SK-N-SH (cell line): ENCODE measurements around the gene ADD2. TPM values are rescaled to one million over a fixed set of nuclear protein-coding genes. Genes with fewer than 3 reads are reported as not detected.

Source experiments
- CTCF ChIA-PET: fragments of 300-600, 350-600 bp; formaldehyde crosslinking; extraction: SDS; loops from one replicate; lab custom pipeline; 2021; lab: Yijun Ruan, JAX
- POLR2A ChIA-PET: fragments of 350-600 bp; sonication (Branson Sonifier 250); formaldehyde crosslinking; extraction: SDS; loops from one replicate; lab custom pipeline; 2020; ENCODE audit warnings: antibody characterized with exemption, inconsistent platforms; lab: Yijun Ruan, JAX
- DNase-seq: peaks from one replicate; pipeline ENCODE4 v3.0.0; 2012
- H2AFZ ChIP-seq: fragments of 200-600 bp; sonication (generic); 2 replicates; pipeline ENCODE4 v1.8.1; 2016; ENCODE audit warnings: antibody characterized with exemption, mild to moderate bottlenecking, low read depth
- H3F3A ChIP-seq: fragments of 200-600 bp; sonication (generic); replicated peaks from 2 replicates; pipeline ENCODE3; 2016; ENCODE audit warnings: antibody characterized with exemption, mild to moderate bottlenecking; ENCODE audit not compliant: insufficient read depth
- H3K27ac ChIP-seq, 2 experiments: fragments of 200-500 bp in 1 of 2; fragments of 200-600 bp in 1 of 2; sonication (Bioruptor generic) in 1 of 2; sonication (generic), shearing (Covaris generic) in 1 of 2; 2 replicates each; pipeline versions ENCODE4 v1.5.1 to v1.6.1; 2014 to 2016; ENCODE audit warnings: low read depth in 2 of 2, inconsistent platforms in 1 of 2, low read length in 1 of 2, mild to moderate bottlenecking in 1 of 2, mixed read lengths in 1 of 2
- H3K27me3 ChIP-seq: fragments of 200-600 bp; sonication (generic), shearing (Covaris generic); 2 replicates; pipeline ENCODE4 v1.6.1; 2016; ENCODE audit warnings: mixed run types; ENCODE audit not compliant: insufficient read depth
- H3K36me3 ChIP-seq, 2 experiments: fragments of 200-500 bp in 1 of 2; fragments of 200-600 bp in 1 of 2; sonication (Bioruptor generic) in 1 of 2; sonication (generic) in 1 of 2; replicated peaks in 1 of 2; 2 replicates each; pipeline versions ENCODE3 to v1.5.1; 2014 to 2016; ENCODE audit warnings: low read length in 1 of 2, mild to moderate bottlenecking in 1 of 2; ENCODE audit not compliant: insufficient read depth in 2 of 2, control insufficient read depth in 1 of 2
- H3K4me1 ChIP-seq, 2 experiments: fragments of 200-500 bp in 1 of 2; fragments of 200-600 bp in 1 of 2; sonication (Bioruptor generic) in 1 of 2; sonication (generic), shearing (Covaris generic) in 1 of 2; 2 replicates each; pipeline versions ENCODE4 v1.5.1 to v1.6.1; 2014 to 2016; ENCODE audit warnings: low read depth in 1 of 2, low read length in 1 of 2, mixed run types in 1 of 2; ENCODE audit not compliant: insufficient read depth in 2 of 2, control insufficient read depth in 1 of 2
- H3K4me2 ChIP-seq: fragments of 200-600 bp; sonication (generic), shearing (Covaris generic); 2 replicates; pipeline ENCODE4 v1.6.1; 2017; ENCODE audit warnings: mixed run types
- H3K4me3 ChIP-seq, 2 experiments: fragments of 200-500 bp in 1 of 2; fragments of 200-600 bp in 1 of 2; sonication (Bioruptor generic) in 1 of 2; sonication (generic), shearing (Covaris generic) in 1 of 2; 2 replicates each; pipeline versions ENCODE4 v1.5.1 to v1.8.1; 2014 to 2016; ENCODE audit warnings: low read depth in 2 of 2, inconsistent platforms in 1 of 2, low read length in 1 of 2, mild to moderate bottlenecking in 1 of 2, mixed read lengths in 1 of 2, moderate library complexity in 1 of 2
- H3K79me2 ChIP-seq: fragments of 200-600 bp; sonication (generic); 2 replicates; pipeline ENCODE4 v1.8.1; 2017; ENCODE audit warnings: mild to moderate bottlenecking; ENCODE audit not compliant: insufficient read depth
- H3K9ac ChIP-seq: fragments of 200-600 bp; sonication (generic); 2 replicates; pipeline ENCODE4 v1.6.1; 2017; ENCODE audit warnings: mixed run types
- H3K9me2 ChIP-seq: fragments of 200-600 bp; sonication (generic); 2 replicates; pipeline ENCODE4 v1.6.1; 2017; ENCODE audit warnings: mixed run types
- H3K9me3 ChIP-seq: fragments of 200-600 bp; sonication (generic); 2 replicates; pipeline ENCODE4 v1.6.1; 2017; ENCODE audit warnings: mixed run types, mild to moderate bottlenecking, moderate library complexity
- H4K20me1 ChIP-seq: fragments of 200-600 bp; sonication (generic); 2 replicates; pipeline ENCODE4 v1.6.1; 2017; ENCODE audit warnings: mild to moderate bottlenecking, mixed run types; ENCODE audit not compliant: insufficient read depth
- ELF1 ChIP-seq: IDR thresholded peaks from 2 replicates; pipeline ENCODE4 v1.4.0; 2012
- EP300 ChIP-seq, 2 experiments: IDR thresholded peaks; 2 replicates each; pipeline versions ENCODE4 v1.4.0 to v1.6.1; 2012; ENCODE audit warnings: borderline replicate concordance in 1 of 2, low read depth in 1 of 2, low read length in 1 of 2
- FOXJ3 ChIP-seq: sonication (generic); formaldehyde crosslinking; IDR thresholded peaks from 2 replicates; pipeline ENCODE4 v1.5.1; 2020; ENCODE audit warnings: mild to moderate bottlenecking, missing genetic modification reagents
- GABPA ChIP-seq: IDR thresholded peaks from 2 replicates; pipeline ENCODE4 v1.4.0; 2012; ENCODE audit warnings: low read depth, mild to moderate bottlenecking
- GATA2 ChIP-seq: sonication (generic); formaldehyde crosslinking; IDR thresholded peaks from 2 replicates; pipeline ENCODE4 v1.5.0; 2020; ENCODE audit warnings: mild to moderate bottlenecking, missing genetic modification reagents
- JUND ChIP-seq: IDR thresholded peaks from 2 replicates; pipeline ENCODE4 v1.4.0; 2012
- MEF2A ChIP-seq: IDR thresholded peaks from 2 replicates; pipeline ENCODE4 v1.4.0; 2012; ENCODE audit warnings: low read depth, borderline replicate concordance
- MXI1 ChIP-seq: IDR thresholded peaks from 2 replicates; pipeline ENCODE4 v1.6.1; 2012; ENCODE audit warnings: mild to moderate bottlenecking, low read depth, low read length, improper control_type of control experiment
- NFIC ChIP-seq: IDR thresholded peaks from 2 replicates; pipeline ENCODE4 v1.4.0; 2012; ENCODE audit warnings: borderline replicate concordance
- NRF1 ChIP-seq: IDR thresholded peaks from 2 replicates; pipeline ENCODE4 v1.6.1; 2012; ENCODE audit warnings: low read depth, mild to moderate bottlenecking, low read length
- POLR2AphosphoS5 ChIP-seq: IDR thresholded peaks from 2 replicates; pipeline ENCODE4 v1.6.1; 2012; ENCODE audit warnings: low read depth, low read length
- RFX5 ChIP-seq: IDR thresholded peaks from 2 replicates; pipeline ENCODE4 v1.6.1; 2012; ENCODE audit warnings: mild to moderate bottlenecking, improper control_type of control experiment, low read length
- RXRA ChIP-seq: IDR thresholded peaks from 2 replicates; pipeline ENCODE4 v1.4.0; 2012; ENCODE audit warnings: low read depth, mild to moderate bottlenecking, borderline replicate concordance
- SIN3A ChIP-seq: IDR thresholded peaks from 2 replicates; pipeline ENCODE4 v1.6.1; 2012; ENCODE audit warnings: low read depth, mild to moderate bottlenecking, low read length, moderate library complexity, borderline replicate concordance
- TAF1 ChIP-seq: IDR thresholded peaks from 2 replicates; pipeline ENCODE4 v1.6.1; 2012; ENCODE audit warnings: low read depth, mild to moderate bottlenecking, low read length, moderate library complexity, borderline replicate concordance
- YY1 ChIP-seq: IDR thresholded peaks from 2 replicates; pipeline ENCODE4 v1.4.0; 2012; ENCODE audit warnings: low read depth, mild to moderate bottlenecking
- polyA plus RNA-seq, 3 experiments: library from polyadenylated mRNA; depleted of rRNA; stranded (reverse); fragments of >200 nt; gene quantifications; 2 replicates each; pipeline ENCODE4 v1.2.3, GENCODE V29; 2012
- TF ChIP-seq, protein P1 (sequence below): IDR thresholded peaks from 2 replicates; pipeline ENCODE4; 2012
- TF ChIP-seq, protein P2 (sequence below): fragments of 150-350 bp; IDR thresholded peaks from 2 replicates; pipeline ENCODE4 v1.6.1; 2017; ENCODE audit warnings: antibody characterized with exemption, low read length, low read depth, borderline replicate concordance
- TF ChIP-seq, protein P3 (sequence below): IDR thresholded peaks from 2 replicates; pipeline ENCODE4 v1.6.1; 2012; ENCODE audit warnings: mild to moderate bottlenecking, low read depth, low read length, moderate library complexity
- TF ChIP-seq, protein P4 (sequence below): IDR thresholded peaks from 2 replicates; pipeline ENCODE4 v1.4.0; 2012; ENCODE audit warnings: low read depth, borderline replicate concordance

The ADD2 gene
- polyA plus RNA-seq, 1 of the 3 experiments (the other 2 are of a cell fraction), result 0.30 TPM

DNA sequence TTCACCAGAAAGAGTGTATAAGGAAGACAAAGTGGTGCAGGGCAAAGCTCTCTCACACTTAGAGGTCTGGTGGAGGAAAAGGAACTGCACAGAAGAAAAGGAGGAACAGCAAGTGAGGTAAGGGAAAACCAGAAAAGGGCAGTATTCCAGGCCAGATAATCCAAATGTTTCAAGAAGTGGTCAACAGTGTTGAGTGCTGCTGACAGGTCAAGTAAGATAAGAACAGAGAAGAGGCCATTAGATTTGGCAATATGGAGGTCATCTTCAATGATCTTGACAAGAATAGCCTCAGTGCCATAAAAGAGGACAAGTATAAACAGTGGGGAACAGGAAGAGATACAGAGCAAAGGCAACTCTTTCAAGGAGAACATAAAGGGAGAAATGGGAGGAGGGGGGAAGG lies 15.0 kb downstream of the ADD2 start:
- Histone ChIP-seq H3K36me3 (no peaks in the 10 kb centered on the region), H3F3A (no peaks in the 10 kb centered on the region), H3K9ac (no peak overlapping the region), H2AFZ (no peak overlapping the region), H3K4me1 (no peaks in the 10 kb centered on the region), H3K27ac (no peak overlapping the region), H3K9me3 (no peaks in the 10 kb centered on the region), H3K4me2 (no peak overlapping the region), H3K4me3 (no peak overlapping the region), H3K79me2 (no peaks in the 10 kb centered on the region), H3K27me3 (no peaks in the 10 kb centered on the region), H3K9me2 (no peaks in the 10 kb centered on the region), H4K20me1 (no peaks in the 10 kb centered on the region)
- ChIA-PET POLR2A (no interaction called here), CTCF (interaction anchor here (2.6 kb wide), 1 partner anchor 16 kb away, joined by 9 read pairs; the partner anchor contains the start of gene ADD2)
- no peak for DNase-seq
- TF ChIP-seq TAF1 (no peak), RFX5 (no peak), GABPA (no peak), YY1 (no peak), NRF1 (no peak), POLR2AphosphoS5 (no peak), JUND (no peak), EP300 (IDR thresholded peaks at IDR 0.05; ENCODE audit: borderline replicate concordance in 1 of 2, low read depth in 1 of 2, low read length in 1 of 2) (no peak), ELF1 (no peak), GATA2 (CRISPR knock-in tag) (no peak), SIN3A (no peak), NFIC (no peak), RXRA (no peak), MXI1 (no peak), MEF2A (no peak), FOXJ3 (CRISPR knock-in tag) (no peak)
- TF ChIP-seq, protein P1, sequence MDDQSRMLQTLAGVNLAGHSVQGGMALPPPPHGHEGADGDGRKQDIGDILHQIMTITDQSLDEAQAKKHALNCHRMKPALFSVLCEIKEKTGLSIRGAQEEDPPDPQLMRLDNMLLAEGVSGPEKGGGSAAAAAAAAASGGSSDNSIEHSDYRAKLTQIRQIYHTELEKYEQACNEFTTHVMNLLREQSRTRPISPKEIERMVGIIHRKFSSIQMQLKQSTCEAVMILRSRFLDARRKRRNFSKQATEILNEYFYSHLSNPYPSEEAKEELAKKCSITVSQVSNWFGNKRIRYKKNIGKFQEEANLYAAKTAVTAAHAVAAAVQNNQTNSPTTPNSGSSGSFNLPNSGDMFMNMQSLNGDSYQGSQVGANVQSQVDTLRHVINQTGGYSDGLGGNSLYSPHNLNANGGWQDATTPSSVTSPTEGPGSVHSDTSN, result no peak
- TF ChIP-seq, protein P2, sequence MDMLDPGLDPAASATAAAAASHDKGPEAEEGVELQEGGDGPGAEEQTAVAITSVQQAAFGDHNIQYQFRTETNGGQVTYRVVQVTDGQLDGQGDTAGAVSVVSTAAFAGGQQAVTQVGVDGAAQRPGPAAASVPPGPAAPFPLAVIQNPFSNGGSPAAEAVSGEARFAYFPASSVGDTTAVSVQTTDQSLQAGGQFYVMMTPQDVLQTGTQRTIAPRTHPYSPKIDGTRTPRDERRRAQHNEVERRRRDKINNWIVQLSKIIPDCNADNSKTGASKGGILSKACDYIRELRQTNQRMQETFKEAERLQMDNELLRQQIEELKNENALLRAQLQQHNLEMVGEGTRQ, result no peak
- TF ChIP-seq, protein P3, sequence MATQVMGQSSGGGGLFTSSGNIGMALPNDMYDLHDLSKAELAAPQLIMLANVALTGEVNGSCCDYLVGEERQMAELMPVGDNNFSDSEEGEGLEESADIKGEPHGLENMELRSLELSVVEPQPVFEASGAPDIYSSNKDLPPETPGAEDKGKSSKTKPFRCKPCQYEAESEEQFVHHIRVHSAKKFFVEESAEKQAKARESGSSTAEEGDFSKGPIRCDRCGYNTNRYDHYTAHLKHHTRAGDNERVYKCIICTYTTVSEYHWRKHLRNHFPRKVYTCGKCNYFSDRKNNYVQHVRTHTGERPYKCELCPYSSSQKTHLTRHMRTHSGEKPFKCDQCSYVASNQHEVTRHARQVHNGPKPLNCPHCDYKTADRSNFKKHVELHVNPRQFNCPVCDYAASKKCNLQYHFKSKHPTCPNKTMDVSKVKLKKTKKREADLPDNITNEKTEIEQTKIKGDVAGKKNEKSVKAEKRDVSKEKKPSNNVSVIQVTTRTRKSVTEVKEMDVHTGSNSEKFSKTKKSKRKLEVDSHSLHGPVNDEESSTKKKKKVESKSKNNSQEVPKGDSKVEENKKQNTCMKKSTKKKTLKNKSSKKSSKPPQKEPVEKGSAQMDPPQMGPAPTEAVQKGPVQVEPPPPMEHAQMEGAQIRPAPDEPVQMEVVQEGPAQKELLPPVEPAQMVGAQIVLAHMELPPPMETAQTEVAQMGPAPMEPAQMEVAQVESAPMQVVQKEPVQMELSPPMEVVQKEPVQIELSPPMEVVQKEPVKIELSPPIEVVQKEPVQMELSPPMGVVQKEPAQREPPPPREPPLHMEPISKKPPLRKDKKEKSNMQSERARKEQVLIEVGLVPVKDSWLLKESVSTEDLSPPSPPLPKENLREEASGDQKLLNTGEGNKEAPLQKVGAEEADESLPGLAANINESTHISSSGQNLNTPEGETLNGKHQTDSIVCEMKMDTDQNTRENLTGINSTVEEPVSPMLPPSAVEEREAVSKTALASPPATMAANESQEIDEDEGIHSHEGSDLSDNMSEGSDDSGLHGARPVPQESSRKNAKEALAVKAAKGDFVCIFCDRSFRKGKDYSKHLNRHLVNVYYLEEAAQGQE, result no peak
- TF ChIP-seq, protein P4, sequence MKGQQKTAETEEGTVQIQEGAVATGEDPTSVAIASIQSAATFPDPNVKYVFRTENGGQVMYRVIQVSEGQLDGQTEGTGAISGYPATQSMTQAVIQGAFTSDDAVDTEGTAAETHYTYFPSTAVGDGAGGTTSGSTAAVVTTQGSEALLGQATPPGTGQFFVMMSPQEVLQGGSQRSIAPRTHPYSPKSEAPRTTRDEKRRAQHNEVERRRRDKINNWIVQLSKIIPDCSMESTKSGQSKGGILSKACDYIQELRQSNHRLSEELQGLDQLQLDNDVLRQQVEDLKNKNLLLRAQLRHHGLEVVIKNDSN, result no peak
